Measurements from ENCODE around the gene ERVFRD-1.

The ERVFRD-1 gene

GRCh38 chr6:11064836-11065235 lies 46.7 kb downstream of the ERVFRD-1 start:
- Histone ChIP-seq H2AFZ (ENCODE audit: low read length) (no peak overlapping the region), H4K20me1 (ENCODE audit: insufficient read depth, low read length, poor library complexity, severe bottlenecking) (no peaks in the 10 kb centered on the region), H3K79me2 (ENCODE audit: insufficient read depth, low read length) (no peaks in the 10 kb centered on the region), H3K4me3 (ENCODE audit: low read length, poor library complexity, severe bottlenecking) (no peak overlapping the region), H3K9me3 (ENCODE audit: insufficient read depth, low read depth, low read length) (no peaks in the 10 kb centered on the region), H3K9me2 (replicated peaks; ENCODE audit: low read depth, low read length) (no peaks in the 10 kb centered on the region), H3K27me3 (ENCODE audit: insufficient read depth, low read length, poor library complexity, severe bottlenecking) (no peaks in the 10 kb centered on the region), H3K4me2 (ENCODE audit: low read depth, low read length, poor library complexity, severe bottlenecking) (no peak overlapping the region), H3K4me1 (ENCODE audit: insufficient read depth, low read length, poor library complexity, severe bottlenecking) (no peaks in the 10 kb centered on the region), H3F3A (ENCODE audit: low read depth) (no peaks in the 10 kb centered on the region), H3K9ac (ENCODE audit: low read depth, low read length, poor library complexity, severe bottlenecking) (no peak overlapping the region), H3K36me3 (ENCODE audit: insufficient read depth, low read length) (no peaks in the 10 kb centered on the region)
- TF ChIP-seq EZH2phosphoT487 (IDR thresholded peaks at IDR 0.05; ENCODE audit: borderline replicate concordance): no peak
- no peak for TF ChIP-seq CTCF (conservative IDR thresholded peaks at IDR 0.05; ENCODE audit: low read length)

GRCh38 chr6:11062715-11063114 lies 48.8 kb downstream of the ERVFRD-1 start:
- H3K9me3 ChIP-seq (ENCODE audit: insufficient read depth, low read depth, low read length): no peaks in the 10 kb centered on the region
- H3K9me2 ChIP-seq (replicated peaks; ENCODE audit: low read depth, low read length): no peaks in the 10 kb centered on the region
- H3K79me2 ChIP-seq (ENCODE audit: insufficient read depth, low read length): no peaks in the 10 kb centered on the region
- H3K4me3 ChIP-seq (ENCODE audit: low read length, poor library complexity, severe bottlenecking): no peak overlapping the region
- no peaks in the 10 kb centered on the region for H3K4me1 ChIP-seq (ENCODE audit: insufficient read depth, low read length, poor library complexity, severe bottlenecking)
- TF ChIP-seq EZH2phosphoT487 (IDR thresholded peaks at IDR 0.05; ENCODE audit: borderline replicate concordance) (no peak), CTCF (conservative IDR thresholded peaks at IDR 0.05; ENCODE audit: low read length) (no peak)
- no peaks in the 10 kb centered on the region for H4K20me1 ChIP-seq (ENCODE audit: insufficient read depth, low read length, poor library complexity, severe bottlenecking)
- no peak overlapping the region for H3K9ac ChIP-seq (ENCODE audit: low read depth, low read length, poor library complexity, severe bottlenecking)
- H3F3A ChIP-seq (ENCODE audit: low read depth): no peaks in the 10 kb centered on the region
- H2AFZ ChIP-seq (ENCODE audit: low read length): no peak overlapping the region
- H3K4me2 ChIP-seq (ENCODE audit: low read depth, low read length, poor library complexity, severe bottlenecking): no peak overlapping the region
- H3K27me3 ChIP-seq (ENCODE audit: insufficient read depth, low read length, poor library complexity, severe bottlenecking): no peaks in the 10 kb centered on the region
- no peaks in the 10 kb centered on the region for H3K36me3 ChIP-seq (ENCODE audit: insufficient read depth, low read length)

DNA sequence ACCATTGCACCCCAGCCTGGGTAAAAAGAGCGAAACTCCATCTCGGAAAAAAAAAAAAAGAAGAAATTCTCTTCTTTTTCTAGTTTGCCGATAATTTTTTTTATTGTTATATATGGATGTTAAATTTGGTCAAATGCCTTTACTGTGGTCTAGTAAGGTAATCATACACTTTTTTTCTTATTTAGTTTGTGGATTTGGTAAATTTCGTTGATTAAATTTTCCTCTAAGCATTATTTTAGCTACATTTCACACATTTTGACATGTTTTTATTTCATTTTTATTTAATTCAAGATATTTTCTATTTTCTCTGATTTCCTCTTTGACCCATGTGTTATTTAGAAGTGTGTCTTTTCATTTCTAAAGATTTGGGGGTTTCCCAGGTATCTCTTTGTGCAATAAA lies 49.4 kb downstream of the ERVFRD-1 start:
- H3K4me1 ChIP-seq (ENCODE audit: insufficient read depth, low read length, poor library complexity, severe bottlenecking): no peaks in the 10 kb centered on the region
- H3K36me3 ChIP-seq (ENCODE audit: insufficient read depth, low read length): no peaks in the 10 kb centered on the region
- H3K4me2 ChIP-seq (ENCODE audit: low read depth, low read length, poor library complexity, severe bottlenecking): no peak overlapping the region
- no peaks in the 10 kb centered on the region for H3F3A ChIP-seq (ENCODE audit: low read depth)
- no peak overlapping the region for H3K4me3 ChIP-seq (ENCODE audit: low read length, poor library complexity, severe bottlenecking)
- no peaks in the 10 kb centered on the region for H3K9me3 ChIP-seq (ENCODE audit: insufficient read depth, low read depth, low read length)
- no peaks in the 10 kb centered on the region for H3K27me3 ChIP-seq (ENCODE audit: insufficient read depth, low read length, poor library complexity, severe bottlenecking)
- no peak overlapping the region for H3K9ac ChIP-seq (ENCODE audit: low read depth, low read length, poor library complexity, severe bottlenecking)
- H4K20me1 ChIP-seq (ENCODE audit: insufficient read depth, low read length, poor library complexity, severe bottlenecking): no peaks in the 10 kb centered on the region
- H2AFZ ChIP-seq (ENCODE audit: low read length): no peak overlapping the region
- no peaks in the 10 kb centered on the region for H3K79me2 ChIP-seq (ENCODE audit: insufficient read depth, low read length)
- H3K9me2 ChIP-seq (replicated peaks; ENCODE audit: low read depth, low read length): no peaks in the 10 kb centered on the region
- TF ChIP-seq EZH2phosphoT487 (IDR thresholded peaks at IDR 0.05; ENCODE audit: borderline replicate concordance) (no peak), CTCF (conservative IDR thresholded peaks at IDR 0.05; ENCODE audit: low read length) (no peak)

Measured in Loucy (cell line).